Ureter (tissue), 1 donor: ENCODE results near the gene CHRNG. TPM values are rescaled to one million over a fixed set of nuclear protein-coding genes. Genes with fewer than 3 reads are reported as not detected.
"Not testable (repeated sequence)": the region's sequence is repeated elsewhere in the genome, so short reads cannot be mapped to it uniquely, and the experiment has no call there.

Experiments
- DNase-seq: peaks from one replicate; pipeline ENCODE4 v3.0.0-alpha.2; 2020; ENCODE audit warnings: low spot score
- total RNA-seq: library from RNA; stranded (reverse); gene quantifications from one replicate; pipeline ENCODE4 v1.2.4, GENCODE V29; 2023
- donor health status: DM: yes; HTN: yes; CAD: no.

CHRNG gene
- total RNA-seq, 1 donor from 2014 or later = not detected

- no peak for DNase-seq
These were observed 11.5 kb upstream of the CHRNG start for GRCh38 chr2:232527905-232528470.

DNA sequence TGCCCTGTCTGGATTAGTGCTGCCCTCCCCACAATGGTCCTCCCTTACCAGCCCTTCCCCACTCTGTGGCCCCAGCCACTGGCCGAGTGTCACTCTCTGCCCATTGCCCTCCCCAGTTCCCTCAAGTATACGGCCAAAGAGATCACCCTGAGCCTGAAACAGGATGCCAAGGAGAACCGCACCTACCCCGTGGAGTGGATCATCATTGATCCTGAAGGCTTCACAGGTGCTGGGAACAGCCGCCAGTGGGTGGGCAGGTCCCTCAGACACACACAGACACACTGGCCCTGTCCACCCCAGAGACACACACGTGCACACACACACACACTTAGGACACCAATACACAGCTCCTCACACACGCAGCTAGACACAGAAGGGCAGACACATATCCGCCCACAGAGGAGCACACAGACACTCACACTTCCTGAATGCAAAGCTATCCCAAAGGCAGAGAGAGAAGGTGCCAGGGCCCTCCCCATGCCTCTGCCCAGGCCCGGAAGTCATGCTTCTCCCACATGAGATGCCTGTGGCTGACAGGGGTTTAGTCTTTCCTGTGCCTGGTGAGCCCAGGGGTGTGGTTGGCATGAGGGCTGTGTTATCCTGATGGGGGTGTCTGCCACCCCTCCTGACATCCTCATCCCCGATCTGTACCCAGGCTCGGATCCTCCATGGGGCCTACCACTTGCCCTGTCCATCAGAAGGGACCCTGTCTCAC lies 10.6 kb upstream of the CHRNG start:
- no peak for DNase-seq

- DNase-seq = no peak
These were observed 9.5 kb upstream of the CHRNG start for GRCh38 chr2:232529806-232530547.

- DNase-seq = no peak
These were observed 8.7 kb upstream of the CHRNG start for GRCh38 chr2:232530626-232531260.

DNA sequence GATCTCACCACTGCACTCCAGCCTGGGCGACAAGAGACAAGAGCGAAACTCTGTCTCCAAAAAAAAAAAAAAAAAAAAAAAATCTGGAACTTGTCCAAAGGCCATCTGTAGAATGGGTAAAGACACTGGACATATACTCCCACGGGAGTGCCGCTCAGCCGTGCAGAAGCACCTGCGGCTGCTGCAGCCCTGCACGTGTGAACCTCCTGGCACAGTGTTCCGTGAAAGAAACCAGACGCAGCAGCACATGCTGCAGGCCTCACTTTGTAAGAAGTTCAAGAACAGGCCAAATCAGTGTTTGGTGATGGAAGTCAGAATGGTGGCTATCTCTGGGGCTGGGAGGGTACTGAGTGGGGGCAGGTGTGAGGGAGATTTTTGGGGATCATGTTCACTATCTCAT lies 7.1 kb upstream of the CHRNG start:
- DNase-seq = no peak

- not testable (repeated sequence) for DNase-seq
These were observed 6.7 kb upstream of the CHRNG start for GRCh38 chr2:232532821-232533220.

- no peak for DNase-seq
These were observed 5.4 kb upstream of the CHRNG start for GRCh38 chr2:232533944-232534710.

GRCh38 chr2:232534940-232535651 lies 4.4 kb upstream of the CHRNG start:
- DNase-seq = no peak

DNA sequence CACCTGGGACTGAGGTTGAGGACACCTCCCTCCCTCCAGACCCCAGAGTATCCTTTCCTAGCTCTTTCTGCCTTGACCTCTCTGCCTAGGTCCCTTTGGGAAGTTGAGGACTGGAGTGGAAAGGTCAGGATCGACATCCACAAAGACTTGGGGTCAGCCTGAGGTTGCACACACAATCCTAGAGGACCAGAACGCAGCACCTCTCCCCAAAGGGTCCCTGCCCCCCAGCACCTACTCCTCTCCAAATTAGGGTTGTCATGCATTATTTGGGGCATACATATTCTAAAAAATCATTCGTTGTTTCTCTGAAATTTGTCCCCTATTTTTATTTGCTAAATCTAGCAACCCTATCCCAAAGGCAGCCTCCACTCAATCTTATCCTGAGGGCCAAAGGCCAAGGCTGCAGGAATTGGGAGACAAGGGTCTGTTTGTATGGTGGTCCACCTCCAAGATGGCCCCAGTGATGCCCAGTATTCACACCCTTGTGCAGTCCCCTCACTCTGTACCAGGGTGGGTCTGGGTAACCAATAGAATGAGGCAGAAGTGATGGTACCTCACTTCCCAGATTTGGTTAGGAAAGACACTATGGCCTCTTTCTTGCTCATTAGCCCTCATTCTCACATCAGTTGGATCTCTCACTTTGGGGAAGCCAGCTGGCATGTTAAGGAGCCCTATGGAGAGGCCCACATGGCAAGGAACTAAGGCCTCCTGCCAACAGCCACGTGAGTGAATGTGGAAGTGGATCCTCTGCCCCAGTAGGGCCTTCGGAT lies 3.5 kb upstream of the CHRNG start:
- no peak for DNase-seq

GRCh38 chr2:232537079-232537478 lies 2.4 kb upstream of the CHRNG start:
- DNase-seq = no peak

DNA sequence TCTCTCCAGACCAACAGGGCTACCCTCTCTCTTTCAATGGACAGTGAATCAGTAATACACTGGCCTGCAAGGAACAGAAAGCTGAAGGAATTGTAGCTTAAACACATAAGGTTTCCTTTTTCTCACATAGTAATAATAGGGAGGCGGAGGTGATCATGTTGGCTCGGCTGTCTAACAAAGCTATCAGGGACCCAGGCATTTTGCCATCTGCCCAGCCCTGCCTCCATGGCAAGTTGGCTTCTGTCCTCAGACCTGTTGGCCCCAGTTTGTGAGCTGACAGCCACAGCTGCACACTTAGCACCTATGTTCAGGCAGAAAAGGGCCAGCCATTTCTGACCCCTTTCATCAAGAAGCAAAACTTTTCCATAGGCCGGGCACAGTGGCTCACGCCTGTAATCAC lies 2.0 kb upstream of the CHRNG start:
- no peak for DNase-seq

- DNase-seq = no peak
These were observed 821 bp upstream of the CHRNG start for GRCh38 chr2:232538671-232539070.

- no peak for DNase-seq
These were observed 1.0 kb downstream of the CHRNG start for GRCh38 chr2:232540441-232541041.

DNA sequence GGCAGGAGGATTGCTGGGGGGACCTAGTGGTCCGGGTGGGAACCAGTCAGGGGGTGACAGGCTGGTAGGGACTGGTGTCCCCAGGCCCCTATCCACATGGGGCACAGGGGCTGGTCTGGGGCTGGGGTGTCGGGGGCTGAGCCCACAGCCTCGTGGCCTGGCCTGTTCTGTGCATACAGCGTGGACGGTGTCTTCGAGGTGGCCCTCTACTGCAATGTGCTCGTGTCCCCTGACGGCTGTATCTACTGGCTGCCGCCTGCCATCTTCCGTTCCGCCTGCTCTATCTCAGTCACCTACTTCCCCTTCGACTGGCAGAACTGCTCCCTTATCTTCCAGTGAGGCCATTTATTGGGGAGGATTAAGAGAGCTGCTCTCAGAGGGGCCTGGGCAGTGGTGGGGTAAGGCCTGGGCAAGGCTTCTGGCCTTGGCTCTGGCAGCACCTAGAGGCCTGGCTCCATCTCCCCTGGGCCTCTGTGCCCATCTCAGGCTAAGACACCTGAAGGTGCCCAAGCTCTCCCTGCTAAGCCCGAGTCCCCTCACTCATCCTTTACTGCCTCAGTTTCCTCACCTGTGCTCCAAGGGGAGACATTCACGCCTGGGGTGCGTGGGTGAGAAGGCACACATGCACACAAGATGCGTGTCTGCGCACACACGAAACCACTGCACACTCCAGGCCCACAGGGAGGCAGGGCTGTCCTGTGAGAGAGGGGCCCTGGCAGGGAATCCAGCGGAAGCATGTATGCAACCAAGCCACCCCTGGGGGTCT lies 1.9 kb downstream of the CHRNG start:
- DNase-seq = no peak

DNA sequence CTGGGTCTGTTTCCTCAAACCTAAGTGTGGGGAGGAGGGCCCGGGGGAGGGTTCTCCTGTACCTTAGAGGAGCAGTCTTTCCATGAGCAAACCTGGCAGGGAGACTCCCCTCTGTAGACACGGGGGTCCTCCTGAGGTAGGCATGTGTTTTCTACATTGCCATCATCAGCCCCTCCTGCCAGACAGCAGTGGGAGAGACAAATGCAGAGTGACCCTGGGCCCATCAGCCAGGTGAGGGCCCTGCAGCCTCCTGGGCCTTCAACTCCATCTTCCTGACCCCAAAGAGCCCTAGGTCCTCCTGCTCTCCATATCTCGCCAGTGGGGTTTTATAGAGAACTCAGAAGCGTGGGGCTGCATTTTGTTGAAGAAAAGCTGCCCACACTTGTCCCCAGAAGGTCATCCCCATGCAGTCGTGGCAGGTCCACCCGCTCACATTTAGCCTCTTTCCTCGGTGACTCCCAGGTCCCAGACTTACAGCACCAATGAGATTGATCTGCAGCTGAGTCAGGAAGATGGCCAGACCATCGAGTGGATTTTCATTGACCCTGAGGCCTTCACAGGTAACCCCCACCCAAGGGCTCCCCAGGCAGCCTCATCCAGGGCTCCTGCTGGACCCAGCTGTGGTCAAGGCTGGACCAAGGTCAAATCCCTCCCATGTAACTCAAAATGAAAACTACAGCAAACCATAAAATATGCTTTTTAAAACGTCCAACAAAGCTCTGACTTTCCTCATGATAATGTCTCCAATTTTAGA lies 2.6 kb downstream of the CHRNG start:
- no peak for DNase-seq

DNA sequence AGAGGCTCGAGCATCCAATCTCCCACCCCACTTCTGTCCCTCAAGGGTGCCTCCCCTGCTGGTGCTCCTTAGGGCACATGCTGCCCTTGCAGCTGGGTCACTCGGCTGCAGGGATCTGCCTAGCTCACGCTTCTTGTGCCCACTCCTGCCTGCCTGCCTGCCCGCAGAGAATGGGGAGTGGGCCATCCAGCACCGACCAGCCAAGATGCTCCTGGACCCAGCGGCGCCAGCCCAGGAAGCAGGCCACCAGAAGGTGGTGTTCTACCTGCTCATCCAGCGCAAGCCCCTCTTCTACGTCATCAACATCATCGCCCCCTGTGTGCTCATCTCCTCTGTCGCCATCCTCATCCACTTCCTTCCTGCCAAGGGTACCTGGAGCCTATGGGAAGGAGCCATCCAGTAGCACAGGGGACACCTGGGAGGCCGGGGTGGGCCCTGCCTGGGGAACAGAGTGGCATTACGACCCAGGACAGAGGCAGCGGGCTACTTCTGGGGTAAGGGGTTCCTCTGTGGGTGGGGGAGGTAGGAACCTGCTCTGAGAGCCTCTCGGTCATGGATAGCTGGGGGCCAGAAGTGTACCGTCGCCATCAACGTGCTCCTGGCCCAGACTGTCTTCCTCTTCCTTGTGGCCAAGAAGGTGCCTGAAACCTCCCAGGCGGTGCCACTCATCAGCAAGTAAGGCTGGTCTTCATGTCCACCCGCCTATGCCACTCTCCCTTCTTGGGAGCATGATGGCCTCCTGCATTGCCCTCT lies 3.4 kb downstream of the CHRNG start:
- DNase-seq = no peak

DNA sequence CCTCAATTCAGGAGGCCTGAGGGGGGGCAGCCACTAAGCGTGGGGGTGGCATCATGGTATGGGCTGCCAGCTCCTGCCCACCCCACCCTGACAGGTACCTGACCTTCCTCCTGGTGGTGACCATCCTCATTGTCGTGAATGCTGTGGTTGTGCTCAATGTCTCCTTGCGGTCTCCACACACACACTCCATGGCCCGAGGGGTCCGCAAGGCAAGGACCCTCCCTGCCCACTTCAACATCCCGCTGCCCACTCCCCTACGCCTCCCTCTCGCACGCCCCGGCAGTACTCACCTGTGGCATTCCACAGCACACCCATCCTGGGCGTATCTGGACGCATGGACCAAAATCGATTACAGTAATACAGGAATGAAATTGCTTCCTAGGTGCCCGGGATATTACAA lies 4.0 kb downstream of the CHRNG start:
- no peak for DNase-seq
